ENCODE results near the gene SERPINB6. TPM values are rescaled to one million over a fixed set of nuclear protein-coding genes. Genes with fewer than 3 reads are reported as not detected.

Gene SERPINB6
- polyA plus RNA-seq, 2 donors = 86.1 to 95.7 TPM

DNA sequence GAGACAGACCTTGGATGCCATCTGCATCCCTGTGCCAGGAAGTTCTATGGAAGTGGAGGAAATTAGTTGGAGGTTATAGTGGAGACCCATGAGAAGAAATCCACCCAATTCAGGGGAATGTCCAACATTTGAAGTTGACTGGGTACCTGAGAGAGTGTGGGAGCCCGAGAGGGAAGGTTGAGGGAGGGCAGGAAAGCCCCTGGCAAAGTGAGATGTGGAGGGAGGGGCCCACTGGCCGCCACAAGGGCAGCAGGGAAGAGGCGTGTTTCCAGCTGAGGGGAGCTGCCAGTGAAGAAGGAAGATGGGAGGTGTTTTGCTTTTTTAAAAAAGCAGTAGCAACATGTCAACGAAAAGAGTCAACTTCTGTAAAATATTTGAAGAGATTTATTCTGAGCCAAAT is 52.0 kb downstream of the SERPINB6 start:
- no peak overlapping the region for H3K27ac ChIP-seq (ENCODE audit: low read depth in 2 of 2, low read length in 1 of 2)
- WGBS, 2 donors = 64 to 72% methylated on average over 4 of the region's 4 CpGs
- no peaks in the 10 kb centered on the region for H3K36me3 ChIP-seq (ENCODE audit: control insufficient read depth in 2 of 2, insufficient read depth in 2 of 2, low read length in 1 of 2)

DNA sequence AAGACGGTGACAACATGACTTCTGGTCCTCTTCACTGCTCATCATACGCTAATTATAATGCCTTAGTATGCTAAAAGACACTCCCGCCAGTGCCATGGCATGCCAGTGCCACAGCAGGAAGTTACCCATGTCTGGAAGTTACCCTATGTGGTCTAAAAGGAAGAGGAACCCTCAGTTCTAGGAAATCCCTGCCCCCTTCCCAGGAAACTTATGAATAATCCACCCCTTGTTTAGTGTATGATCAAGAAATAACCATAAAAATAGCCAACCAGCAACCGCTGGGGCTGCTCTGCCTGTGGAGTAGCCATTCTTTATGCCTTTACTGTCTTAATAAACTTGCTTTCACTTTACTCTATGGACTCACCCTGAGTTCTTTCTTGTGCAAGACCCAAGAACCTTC is 52.4 kb downstream of the SERPINB6 start:
- H3K36me3 ChIP-seq (ENCODE audit: control insufficient read depth in 2 of 2, insufficient read depth in 2 of 2, low read length in 1 of 2) = no peaks in the 10 kb centered on the region
- H3K27me3 ChIP-seq (ENCODE audit: control insufficient read depth in 1 of 2, insufficient read depth in 2 of 2, low read length in 2 of 2) = no peaks in the 10 kb centered on the region
- no peak overlapping the region for H3K4me3 ChIP-seq (ENCODE audit: low read depth in 1 of 2, low read length in 2 of 2)
- 81 to 83% methylated on average over 4 of the region's 4 CpGs for WGBS, 2 donors
- H3K9me3 ChIP-seq (ENCODE audit: control insufficient read depth in 2 of 2, insufficient read depth in 1 of 2, low read depth in 1 of 2, low read length in 1 of 2) = no peaks in the 10 kb centered on the region
- H3K27ac ChIP-seq (ENCODE audit: low read depth in 2 of 2, low read length in 1 of 2) = no peak overlapping the region
- peaks cover 0 to 6% of the 10 kb centered on the region in 2 donors for H3K4me1 ChIP-seq (ENCODE audit: control insufficient read depth in 2 of 2, insufficient read depth in 2 of 2, low read length in 1 of 2)

More for the DNA sequence above, 52.0 kb downstream of the SERPINB6 start:
- no peaks in the 10 kb centered on the region for H3K9me3 ChIP-seq (ENCODE audit: control insufficient read depth in 2 of 2, insufficient read depth in 1 of 2, low read depth in 1 of 2, low read length in 1 of 2)
- H3K4me1 ChIP-seq (ENCODE audit: control insufficient read depth in 2 of 2, insufficient read depth in 2 of 2, low read length in 1 of 2) = peaks cover 0 to 6% of the 10 kb centered on the region in 2 donors
- no peaks in the 10 kb centered on the region for H3K27me3 ChIP-seq (ENCODE audit: control insufficient read depth in 1 of 2, insufficient read depth in 2 of 2, low read length in 2 of 2)
- no peak overlapping the region for H3K4me3 ChIP-seq (ENCODE audit: low read depth in 1 of 2, low read length in 2 of 2)

DNA sequence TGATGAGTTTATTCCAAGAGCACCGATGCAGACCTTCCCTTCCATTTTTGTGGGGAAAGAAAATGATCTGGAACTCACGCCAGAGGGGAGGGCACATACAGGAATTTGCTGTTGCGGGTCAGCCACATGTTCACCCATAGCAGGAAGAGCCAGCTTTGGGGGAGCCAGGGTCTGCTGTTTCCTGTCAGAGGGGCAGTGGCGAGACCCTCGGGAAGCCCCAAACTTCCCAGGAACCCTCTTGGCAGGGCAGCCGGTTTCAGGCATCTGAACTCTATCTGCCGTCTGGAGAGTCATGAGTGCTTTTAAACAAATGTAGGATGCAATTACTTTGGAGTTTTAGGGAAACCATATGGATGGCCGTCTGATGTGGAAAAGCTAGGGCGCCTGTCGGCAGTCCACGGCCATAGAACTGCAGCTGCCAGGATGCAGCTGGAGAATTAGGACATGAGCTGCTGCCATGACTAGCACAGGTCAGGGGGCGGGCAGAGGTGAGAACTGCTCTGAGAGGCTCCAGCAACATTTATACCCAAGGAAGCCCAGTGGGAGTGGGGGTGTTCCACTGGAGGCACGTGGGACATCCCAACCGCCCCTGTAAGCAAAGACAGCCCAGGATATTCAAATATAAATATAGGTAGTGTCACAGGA is 53.4 kb downstream of the SERPINB6 start:
- Histone ChIP-seq H3K9me3 (ENCODE audit: control insufficient read depth in 2 of 2, insufficient read depth in 1 of 2, low read depth in 1 of 2, low read length in 1 of 2) (no peaks in the 10 kb centered on the region), H3K4me3 (ENCODE audit: low read depth in 1 of 2, low read length in 2 of 2) (no peak overlapping the region), H3K27ac (ENCODE audit: low read depth in 2 of 2, low read length in 1 of 2) (no peak overlapping the region), H3K27me3 (ENCODE audit: control insufficient read depth in 1 of 2, insufficient read depth in 2 of 2, low read length in 2 of 2) (no peaks in the 10 kb centered on the region), H3K4me1 (ENCODE audit: control insufficient read depth in 2 of 2, insufficient read depth in 2 of 2, low read length in 1 of 2) (peaks cover 0 to 6% of the 10 kb centered on the region in 2 donors), H3K36me3 (ENCODE audit: control insufficient read depth in 2 of 2, insufficient read depth in 2 of 2, low read length in 1 of 2) (no peaks in the 10 kb centered on the region)
- 75 to 78% methylated on average over 14 of the region's 14 CpGs for WGBS, 2 donors

DNA sequence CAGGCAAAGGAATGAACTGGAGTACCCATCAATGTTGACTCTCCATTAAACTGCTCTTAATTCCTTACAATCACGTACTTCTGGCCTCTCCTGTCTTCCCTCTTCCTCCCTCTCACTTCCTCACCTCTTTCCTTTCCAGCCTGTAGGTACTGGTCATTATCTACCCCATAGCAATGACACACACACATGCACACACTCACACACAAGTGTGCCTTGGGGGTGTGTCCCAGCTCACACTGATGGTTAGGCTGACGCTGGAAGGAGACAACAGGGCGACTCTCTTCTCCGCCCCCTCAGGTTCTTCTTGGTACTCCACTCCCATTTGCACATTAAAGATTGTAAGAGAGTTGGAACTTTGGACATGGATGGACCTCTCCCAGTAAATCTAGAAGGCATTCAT is 54.3 kb downstream of the SERPINB6 start:
- no peak overlapping the region for H3K27ac ChIP-seq (ENCODE audit: low read depth in 2 of 2, low read length in 1 of 2)
- no peak overlapping the region for H3K4me3 ChIP-seq (ENCODE audit: low read depth in 1 of 2, low read length in 2 of 2)
- WGBS, 2 donors = 83 to 90% methylated on average over 4 of the region's 4 CpGs
- H3K4me1 ChIP-seq (ENCODE audit: control insufficient read depth in 2 of 2, insufficient read depth in 2 of 2, low read length in 1 of 2) = peaks cover 0 to 6% of the 10 kb centered on the region in 2 donors
- H3K36me3 ChIP-seq (ENCODE audit: control insufficient read depth in 2 of 2, insufficient read depth in 2 of 2, low read length in 1 of 2) = no peaks in the 10 kb centered on the region
- no peaks in the 10 kb centered on the region for H3K9me3 ChIP-seq (ENCODE audit: control insufficient read depth in 2 of 2, insufficient read depth in 1 of 2, low read depth in 1 of 2, low read length in 1 of 2)
- no peaks in the 10 kb centered on the region for H3K27me3 ChIP-seq (ENCODE audit: control insufficient read depth in 1 of 2, insufficient read depth in 2 of 2, low read length in 2 of 2)

DNA sequence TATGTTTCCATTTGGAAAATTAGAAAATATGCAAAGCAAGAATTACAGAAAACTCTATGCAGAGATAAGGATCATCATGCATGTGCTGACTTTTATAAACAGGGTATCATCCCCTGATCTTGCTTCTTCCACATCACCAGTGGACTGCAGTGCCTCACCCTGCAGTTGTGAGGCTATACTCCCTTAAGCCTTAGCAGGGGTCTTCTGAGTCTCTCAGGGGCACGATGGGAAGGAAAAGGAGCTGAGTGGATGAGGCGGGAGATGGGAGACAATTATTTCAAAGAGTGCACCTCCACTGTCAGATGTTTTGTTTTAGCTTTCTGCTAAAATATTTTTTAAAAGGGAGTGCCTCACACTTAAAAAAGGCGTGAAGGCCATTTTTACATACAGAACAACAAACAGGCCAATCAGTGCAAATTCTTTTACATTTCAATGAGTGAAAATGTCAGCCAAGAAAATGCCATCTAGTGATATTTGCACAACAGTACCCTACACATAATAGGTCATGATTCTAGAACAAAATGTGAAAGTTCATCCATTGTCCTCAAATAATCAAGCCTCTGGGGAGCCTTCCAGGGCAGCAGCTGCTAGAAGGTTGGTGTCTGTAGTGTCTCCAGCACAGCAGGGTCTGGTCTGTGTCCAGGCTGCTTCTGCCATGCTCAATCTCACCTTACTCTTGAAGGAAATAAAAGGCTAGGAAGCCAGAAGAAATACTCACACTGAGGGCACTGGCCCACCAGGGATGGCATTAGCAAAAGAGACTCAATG is 55.0 kb downstream of the SERPINB6 start:
- no peaks in the 10 kb centered on the region for H3K9me3 ChIP-seq (ENCODE audit: control insufficient read depth in 2 of 2, insufficient read depth in 1 of 2, low read depth in 1 of 2, low read length in 1 of 2)
- no peaks in the 10 kb centered on the region for H3K27me3 ChIP-seq (ENCODE audit: control insufficient read depth in 1 of 2, insufficient read depth in 2 of 2, low read length in 2 of 2)
- no peak overlapping the region for H3K27ac ChIP-seq (ENCODE audit: low read depth in 2 of 2, low read length in 1 of 2)
- WGBS, 2 donors = 78 to 83% methylated on average over 3 of the region's 3 CpGs
- H3K4me3 ChIP-seq (ENCODE audit: low read depth in 1 of 2, low read length in 2 of 2) = no peak overlapping the region
- H3K4me1 ChIP-seq (ENCODE audit: control insufficient read depth in 2 of 2, insufficient read depth in 2 of 2, low read length in 1 of 2) = peaks cover 0 to 6% of the 10 kb centered on the region in 2 donors
- no peaks in the 10 kb centered on the region for H3K36me3 ChIP-seq (ENCODE audit: control insufficient read depth in 2 of 2, insufficient read depth in 2 of 2, low read length in 1 of 2)

DNA sequence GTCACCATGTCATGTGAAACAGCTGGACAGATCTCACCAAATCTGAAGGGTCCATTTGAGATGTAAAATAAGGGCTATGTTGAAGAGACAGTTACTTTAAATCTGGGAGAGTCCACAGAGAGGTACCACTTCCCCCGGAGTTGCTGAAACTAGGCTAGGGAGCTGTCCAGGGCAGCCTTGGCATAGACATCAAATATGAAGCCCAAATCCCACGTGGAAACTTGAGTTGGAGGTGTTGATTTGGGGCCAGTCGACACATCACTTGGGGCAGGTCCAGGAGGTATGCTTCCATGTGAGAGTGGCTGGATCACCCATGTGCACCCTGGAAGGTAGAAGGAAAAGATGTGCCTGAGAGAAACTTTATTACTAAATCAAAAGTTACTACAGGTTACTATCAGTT is 56.2 kb downstream of the SERPINB6 start:
- no peaks in the 10 kb centered on the region for H3K9me3 ChIP-seq (ENCODE audit: control insufficient read depth in 2 of 2, insufficient read depth in 1 of 2, low read depth in 1 of 2, low read length in 1 of 2)
- H3K4me1 ChIP-seq (ENCODE audit: control insufficient read depth in 2 of 2, insufficient read depth in 2 of 2, low read length in 1 of 2) = no peaks in the 10 kb centered on the region
- no peaks in the 10 kb centered on the region for H3K36me3 ChIP-seq (ENCODE audit: control insufficient read depth in 2 of 2, insufficient read depth in 2 of 2, low read length in 1 of 2)
- 66 to 80% methylated on average over 3 of the region's 3 CpGs for WGBS, 2 donors
- no peak overlapping the region for H3K27ac ChIP-seq (ENCODE audit: low read depth in 2 of 2, low read length in 1 of 2)
- H3K4me3 ChIP-seq (ENCODE audit: low read depth in 1 of 2, low read length in 2 of 2) = no peak overlapping the region
- H3K27me3 ChIP-seq (ENCODE audit: control insufficient read depth in 1 of 2, insufficient read depth in 2 of 2, low read length in 2 of 2) = no peaks in the 10 kb centered on the region

DNA sequence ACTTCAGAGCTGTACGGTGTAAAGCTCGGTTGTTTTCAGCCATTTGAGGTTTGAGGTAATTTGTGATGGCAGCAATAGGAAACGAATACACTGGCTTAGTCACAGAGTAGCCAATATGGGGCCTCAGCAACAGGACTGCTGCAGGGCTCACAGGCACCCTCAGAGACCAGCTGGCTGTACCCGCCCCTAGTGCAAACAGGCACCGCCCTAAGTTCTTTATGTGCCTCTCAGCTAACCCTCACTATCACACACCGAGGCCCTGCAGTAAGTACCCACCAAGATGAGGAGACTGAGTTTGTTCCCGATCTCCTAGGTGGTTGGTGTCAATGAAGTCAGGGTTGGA is 57.1 kb downstream of the SERPINB6 start:
- no peak overlapping the region for H3K27ac ChIP-seq (ENCODE audit: low read depth in 2 of 2, low read length in 1 of 2)
- H3K4me3 ChIP-seq (ENCODE audit: low read depth in 1 of 2, low read length in 2 of 2) = no peak overlapping the region
- no peaks in the 10 kb centered on the region for H3K27me3 ChIP-seq (ENCODE audit: control insufficient read depth in 1 of 2, insufficient read depth in 2 of 2, low read length in 2 of 2)
- no peaks in the 10 kb centered on the region for H3K4me1 ChIP-seq (ENCODE audit: control insufficient read depth in 2 of 2, insufficient read depth in 2 of 2, low read length in 1 of 2)
- no peaks in the 10 kb centered on the region for H3K36me3 ChIP-seq (ENCODE audit: control insufficient read depth in 2 of 2, insufficient read depth in 2 of 2, low read length in 1 of 2)
- no peaks in the 10 kb centered on the region for H3K9me3 ChIP-seq (ENCODE audit: control insufficient read depth in 2 of 2, insufficient read depth in 1 of 2, low read depth in 1 of 2, low read length in 1 of 2)
- WGBS, 2 donors = 71 to 77% methylated on average over 7 of the region's 7 CpGs

DNA sequence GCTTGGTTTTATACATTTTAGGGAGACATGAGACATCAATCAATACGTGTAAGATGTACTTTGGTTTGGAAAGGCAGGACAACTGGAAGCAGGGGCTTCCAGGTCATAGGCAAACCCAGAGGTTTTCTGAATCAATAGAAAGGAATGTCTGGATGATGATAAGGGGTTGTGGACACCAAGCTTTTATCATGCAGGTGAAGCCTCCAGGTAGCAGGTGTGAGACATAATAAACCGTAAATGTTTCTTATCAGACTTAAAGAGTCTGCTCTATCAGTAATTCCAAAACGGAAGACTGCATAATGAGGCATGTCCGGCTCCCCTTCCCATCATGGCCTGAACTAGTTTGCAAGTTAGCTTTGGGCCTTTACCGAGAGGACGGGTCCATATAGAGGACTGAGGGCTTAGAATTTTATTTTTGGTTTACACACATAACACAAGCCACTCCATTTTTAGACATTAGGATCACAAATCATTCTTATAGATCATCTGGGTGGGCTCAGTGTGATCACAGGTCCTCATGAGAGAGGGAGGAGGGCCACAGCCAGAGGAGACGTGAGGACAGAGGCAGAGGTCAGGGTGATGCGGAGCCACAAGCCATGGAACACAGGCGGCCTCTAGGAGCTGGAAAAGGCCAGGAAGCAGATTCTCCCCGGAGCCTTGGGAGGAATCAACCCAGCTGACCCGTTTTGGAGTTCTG is 57.6 kb downstream of the SERPINB6 start:
- 88 to 91% methylated on average over 11 of the region's 11 CpGs for WGBS, 2 donors
- H3K4me3 ChIP-seq (ENCODE audit: low read depth in 1 of 2, low read length in 2 of 2) = no peak overlapping the region
- H3K27me3 ChIP-seq (ENCODE audit: control insufficient read depth in 1 of 2, insufficient read depth in 2 of 2, low read length in 2 of 2) = no peaks in the 10 kb centered on the region
- H3K36me3 ChIP-seq (ENCODE audit: control insufficient read depth in 2 of 2, insufficient read depth in 2 of 2, low read length in 1 of 2) = no peaks in the 10 kb centered on the region
- H3K27ac ChIP-seq (ENCODE audit: low read depth in 2 of 2, low read length in 1 of 2) = no peak overlapping the region
- no peaks in the 10 kb centered on the region for H3K9me3 ChIP-seq (ENCODE audit: control insufficient read depth in 2 of 2, insufficient read depth in 1 of 2, low read depth in 1 of 2, low read length in 1 of 2)
- no peaks in the 10 kb centered on the region for H3K4me1 ChIP-seq (ENCODE audit: control insufficient read depth in 2 of 2, insufficient read depth in 2 of 2, low read length in 1 of 2)

DNA sequence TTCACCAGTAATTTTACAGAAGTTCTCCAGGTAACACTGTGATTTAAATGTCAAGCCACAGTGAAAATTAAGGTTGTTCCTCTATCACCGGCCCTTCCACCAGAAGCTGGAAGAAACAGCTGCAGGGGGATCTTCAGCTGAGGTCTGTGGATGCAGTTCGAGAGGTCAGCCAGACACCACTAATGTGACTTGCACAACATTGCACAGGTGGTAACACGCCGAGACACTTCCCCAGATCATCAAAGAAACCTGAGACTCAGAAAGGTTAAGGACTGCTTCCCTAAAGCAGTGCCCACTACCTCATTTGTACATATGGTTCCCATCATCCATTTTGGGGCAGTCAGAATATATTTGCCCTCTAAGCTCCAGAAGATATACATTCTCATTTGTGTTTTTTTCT is 60.2 kb downstream of the SERPINB6 start:
- 78 to 80% methylated on average over 4 of the region's 4 CpGs for WGBS, 2 donors
- Histone ChIP-seq H3K9me3 (ENCODE audit: control insufficient read depth in 2 of 2, insufficient read depth in 1 of 2, low read depth in 1 of 2, low read length in 1 of 2) (no peaks in the 10 kb centered on the region), H3K36me3 (ENCODE audit: control insufficient read depth in 2 of 2, insufficient read depth in 2 of 2, low read length in 1 of 2) (no peaks in the 10 kb centered on the region), H3K4me3 (ENCODE audit: low read depth in 1 of 2, low read length in 2 of 2) (no peak overlapping the region), H3K27me3 (ENCODE audit: control insufficient read depth in 1 of 2, insufficient read depth in 2 of 2, low read length in 2 of 2) (no peaks in the 10 kb centered on the region), H3K27ac (ENCODE audit: low read depth in 2 of 2, low read length in 1 of 2) (no peak overlapping the region), H3K4me1 (ENCODE audit: control insufficient read depth in 2 of 2, insufficient read depth in 2 of 2, low read length in 1 of 2) (no peaks in the 10 kb centered on the region)

Data from esophagus (tissue), 2 donors.